ENCODE results near the gene MYCBP2.
"Not testable (repeated sequence)": the region's sequence is repeated elsewhere in the genome, so short reads cannot be mapped to it uniquely, and the experiment has no call there.

MYCBP2 gene

GRCh38 chr13:77198995-77199394 lies 127.9 kb downstream of the MYCBP2 start:
- DNase-seq = not testable (repeated sequence)

- DNase-seq = no peak
Observed at GRCh38 chr13:77196052-77196618, 130.8 kb downstream of the MYCBP2 start.

- DNase-seq = no peak
Observed at GRCh38 chr13:77190349-77190958, 136.4 kb downstream of the MYCBP2 start.

GRCh38 chr13:77185721-77186120 lies 141.2 kb downstream of the MYCBP2 start:
- no peak for DNase-seq

- no peak for DNase-seq
Observed at GRCh38 chr13:77184455-77184854, 142.4 kb downstream of the MYCBP2 start.

- no peak for DNase-seq
Observed at GRCh38 chr13:77180011-77180410, 146.9 kb downstream of the MYCBP2 start.

- no peak for DNase-seq
Observed at GRCh38 chr13:77177646-77178045, 149.2 kb downstream of the MYCBP2 start.

- DNase-seq = no peak
Observed at GRCh38 chr13:77176350-77176749, 150.5 kb downstream of the MYCBP2 start.

GRCh38 chr13:77172650-77173049 lies 154.2 kb downstream of the MYCBP2 start:
- no peak for DNase-seq

GRCh38 chr13:77171451-77171850 lies 155.4 kb downstream of the MYCBP2 start:
- DNase-seq = no peak

GRCh38 chr13:77168237-77168636 lies 158.7 kb downstream of the MYCBP2 start:
- no peak for DNase-seq

GRCh38 chr13:77150651-77151050 lies 176.2 kb downstream of the MYCBP2 start:
- DNase-seq = no peak

- peak; percentile 4 for DNase-seq
Observed at GRCh38 chr13:77143431-77143830, 183.5 kb downstream of the MYCBP2 start.

GRCh38 chr13:77139306-77139705 lies 187.6 kb downstream of the MYCBP2 start:
- no peak for DNase-seq

GRCh38 chr13:77138813-77139212 lies 188.1 kb downstream of the MYCBP2 start:
- no peak for DNase-seq

- DNase-seq = no peak
Observed at GRCh38 chr13:77136902-77137420, 189.9 kb downstream of the MYCBP2 start.

GRCh38 chr13:77124423-77124822 lies 202.5 kb downstream of the MYCBP2 start:
- DNase-seq = no peak

GRCh38 chr13:77118134-77118533 lies 208.8 kb downstream of the MYCBP2 start:
- DNase-seq = no peak

GRCh38 chr13:77114271-77114670 lies 212.6 kb downstream of the MYCBP2 start:
- no peak for DNase-seq

GRCh38 chr13:77113496-77113895 lies 213.4 kb downstream of the MYCBP2 start:
- DNase-seq = no peak

- DNase-seq = no peak
Observed at GRCh38 chr13:77105051-77105450, 221.8 kb downstream of the MYCBP2 start.

- DNase-seq = no peak
Observed at GRCh38 chr13:77099415-77099814, 227.5 kb downstream of the MYCBP2 start.

GRCh38 chr13:77095288-77095687 lies 231.6 kb downstream of the MYCBP2 start:
- no peak for DNase-seq

GRCh38 chr13:77094773-77095172 lies 232.1 kb downstream of the MYCBP2 start:
- DNase-seq = no peak

- DNase-seq = no peak
Observed at GRCh38 chr13:77093735-77094134, 233.2 kb downstream of the MYCBP2 start.
